GM18520 (cell line): Measurements from ENCODE around the gene CA10.

Experiments
- ATAC-seq: cut with Tn5 transposase; IDR thresholded peaks from one replicate; pipeline ENCODE4 v1.9.1; 2021; ENCODE audit not compliant: unreplicated experiment

Gene CA10

DNA sequence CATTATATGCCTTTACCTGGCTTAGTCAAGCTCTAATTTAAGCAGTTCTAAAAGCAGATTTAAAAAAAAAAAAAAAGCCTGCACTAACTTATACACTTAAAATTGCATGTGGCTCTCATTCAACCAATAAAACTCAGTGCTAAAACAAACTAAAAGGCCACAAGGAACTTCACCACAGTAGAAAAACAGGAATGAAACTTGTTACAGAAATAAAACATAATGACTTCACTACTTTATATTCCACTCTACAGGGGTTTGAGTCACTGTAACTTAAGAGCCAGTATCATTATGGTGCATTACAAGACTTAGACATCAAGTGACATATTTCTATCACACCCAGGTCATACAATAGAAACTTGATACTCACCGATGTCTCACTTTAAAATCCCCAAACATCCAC, 11.1 kb downstream of the CA10 start:
- no peak for ATAC-seq

DNA sequence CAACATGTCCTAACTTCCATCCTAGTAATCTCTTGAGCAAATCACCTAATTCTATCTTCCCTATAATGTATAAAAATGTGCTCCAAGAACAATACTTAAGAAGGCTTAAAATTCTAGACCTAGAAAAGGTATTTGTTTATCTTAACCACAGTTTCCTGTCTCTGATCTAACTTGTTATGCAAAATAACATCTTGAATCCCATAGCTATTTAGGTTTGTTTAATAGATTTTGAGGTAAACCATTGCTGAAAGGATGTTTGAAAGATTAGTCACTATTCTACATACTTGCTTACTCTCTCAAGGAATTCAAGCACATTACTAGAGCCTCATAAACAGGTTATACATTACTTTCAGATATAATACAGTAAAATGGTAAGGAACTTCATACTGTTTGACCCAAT, 13.0 kb downstream of the CA10 start:
- no peak for ATAC-seq

DNA sequence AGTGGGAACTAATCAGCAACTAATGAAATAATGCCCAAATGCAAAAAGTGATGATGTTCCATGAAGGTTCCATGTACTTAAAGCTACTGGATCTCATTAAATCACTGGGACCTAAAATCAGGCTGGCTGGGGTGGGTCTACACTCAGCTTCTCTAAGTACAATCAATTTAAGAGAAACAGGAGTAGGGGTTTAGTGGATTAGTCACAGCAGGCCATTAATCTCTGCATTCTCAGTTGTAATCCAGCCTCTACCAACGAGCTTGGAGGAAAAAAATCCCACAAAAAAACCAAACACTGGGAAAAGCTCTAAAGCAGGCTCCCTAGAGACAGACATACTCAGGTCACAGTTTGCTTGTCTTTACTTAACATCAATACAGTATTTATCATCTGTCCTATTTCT, 15.0 kb downstream of the CA10 start:
- no peak for ATAC-seq

DNA sequence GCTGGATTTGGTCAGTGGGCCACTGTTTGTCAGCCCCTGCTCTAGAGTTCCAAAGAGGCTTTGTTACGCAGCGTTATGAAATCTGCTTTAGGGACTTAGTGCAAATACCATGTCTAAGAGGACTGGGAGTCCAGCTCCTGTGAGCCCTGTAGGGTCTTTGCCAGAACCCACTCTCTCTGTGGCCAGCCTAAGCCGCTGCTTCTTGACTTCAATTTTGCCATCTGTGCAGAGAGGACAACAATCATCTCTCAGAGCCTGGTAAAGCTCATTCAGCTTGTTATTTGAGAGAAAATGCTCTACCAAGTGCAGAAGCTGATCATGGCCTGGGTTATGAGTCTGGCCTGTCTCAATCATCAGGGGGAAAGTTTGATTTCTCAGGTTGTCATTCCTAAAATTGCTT, 17.9 kb downstream of the CA10 start:
- no peak for ATAC-seq

DNA sequence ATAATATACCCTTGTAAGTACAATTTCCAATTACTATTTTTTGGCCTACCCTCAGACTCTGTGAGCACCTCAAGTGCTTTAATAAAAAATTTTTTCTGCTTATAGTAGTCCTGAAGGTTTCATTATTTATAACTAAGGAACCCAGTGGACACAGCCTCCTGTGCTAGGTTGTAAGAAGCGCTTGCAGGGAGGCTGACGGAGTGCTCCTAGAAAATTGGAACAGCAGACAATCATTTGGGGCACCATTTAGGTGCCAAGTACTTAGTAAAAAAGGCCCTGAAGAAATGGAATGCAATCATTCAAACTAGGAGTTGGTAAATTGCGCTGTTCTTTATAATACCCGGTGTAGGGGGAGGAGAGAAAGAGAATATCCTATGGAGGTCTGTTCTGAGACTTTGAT, 19.8 kb downstream of the CA10 start:
- ATAC-seq, result no peak

- ATAC-seq, result no peak
Measured at GRCh38 chr17:52138350-52138749, 20.2 kb downstream of the CA10 start.

DNA sequence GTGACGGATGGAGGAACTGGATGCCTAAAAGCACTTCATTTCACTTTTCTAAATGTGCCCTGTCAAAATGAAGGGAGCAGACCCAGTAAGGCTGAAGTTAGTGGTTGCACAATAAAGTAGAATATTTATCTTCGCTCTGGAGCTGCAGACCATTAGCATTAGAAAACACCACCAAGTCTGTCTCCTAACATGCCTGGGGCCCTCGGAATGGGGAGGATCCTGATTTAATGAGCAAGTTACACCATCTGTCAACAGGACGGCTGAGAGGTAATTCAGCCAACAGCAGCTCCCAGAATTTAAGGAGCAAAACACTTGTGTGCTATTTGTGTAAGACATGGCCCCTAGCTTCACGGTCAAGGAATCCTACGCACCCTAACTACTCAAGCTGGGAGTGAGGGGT, 22.3 kb downstream of the CA10 start:
- no peak for ATAC-seq

- ATAC-seq, result no peak
Measured at GRCh38 chr17:52134641-52135040, 23.9 kb downstream of the CA10 start.

DNA sequence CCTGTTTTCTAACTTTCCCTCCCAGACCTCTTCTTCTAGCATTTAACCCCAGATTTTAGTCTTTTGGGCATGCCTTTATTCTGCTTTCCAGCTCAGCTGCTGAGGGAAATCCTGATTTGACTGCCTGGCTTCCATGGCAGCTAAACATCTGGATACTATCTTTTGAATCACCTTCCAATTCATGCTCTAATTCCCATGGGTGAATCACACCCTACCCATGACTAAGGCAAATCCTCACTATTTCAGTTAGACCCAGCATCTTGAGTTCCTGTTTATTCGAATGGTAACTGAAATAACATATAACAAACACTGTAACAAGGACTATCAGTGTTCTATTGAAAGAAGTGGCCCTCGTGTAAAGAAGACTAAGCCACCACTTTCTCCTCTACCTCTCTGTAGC, 29.8 kb downstream of the CA10 start:
- ATAC-seq, result no peak

- no peak for ATAC-seq
Measured at GRCh38 chr17:52124993-52125392, 33.5 kb downstream of the CA10 start.

DNA sequence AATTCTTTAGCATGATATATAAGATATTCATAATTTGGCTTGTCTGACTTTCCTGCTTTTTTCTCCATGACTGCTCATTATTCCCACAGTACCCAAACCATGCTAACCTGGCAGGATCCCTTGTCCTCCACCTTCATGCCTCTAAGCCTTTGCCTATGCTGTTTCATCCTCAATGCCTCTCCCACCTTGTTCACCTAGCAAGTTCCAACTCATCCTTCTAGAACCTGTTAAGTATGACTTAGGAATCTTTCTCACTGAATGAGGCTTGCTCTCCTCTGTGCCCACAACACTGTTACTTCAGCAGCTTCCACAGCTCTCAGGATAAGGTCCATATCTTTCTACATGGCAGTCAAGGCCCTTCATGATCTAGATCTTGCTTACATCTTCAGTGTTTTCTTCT, 34.0 kb downstream of the CA10 start:
- ATAC-seq, result no peak

GRCh38 chr17:52120465-52120864, 38.0 kb downstream of the CA10 start:
- no peak for ATAC-seq

GRCh38 chr17:52110923-52111581, 47.5 kb downstream of the CA10 start:
- no peak for ATAC-seq

DNA sequence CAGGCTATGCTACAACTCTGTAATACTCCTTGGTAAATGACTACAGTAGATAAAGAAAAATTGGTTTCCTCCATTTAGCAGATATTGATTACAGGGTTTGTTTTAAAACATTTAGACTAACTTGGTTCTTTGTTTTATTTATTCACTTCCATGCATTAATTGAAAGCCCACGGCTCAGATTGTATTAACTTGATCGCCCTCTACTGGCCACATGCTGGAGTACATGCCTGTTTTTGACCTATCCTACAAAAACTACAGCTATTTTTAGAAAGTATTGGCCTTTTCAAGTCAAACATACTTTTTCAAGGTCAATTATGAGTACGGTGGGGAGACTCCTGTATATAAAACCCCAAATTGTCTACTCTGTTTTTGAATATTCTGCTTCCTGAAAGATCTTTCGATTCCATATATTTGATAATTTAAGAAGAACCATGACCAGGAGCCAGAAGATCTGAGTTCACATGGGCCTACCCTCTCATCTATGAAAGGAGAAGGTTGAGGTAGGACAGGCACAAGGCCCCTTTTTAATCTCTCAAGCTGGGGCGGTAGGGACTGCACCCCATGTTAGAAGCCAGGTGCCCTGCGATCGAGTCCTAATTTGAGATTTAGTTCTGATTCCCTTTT, 51.8 kb downstream of the CA10 start:
- no peak for ATAC-seq

DNA sequence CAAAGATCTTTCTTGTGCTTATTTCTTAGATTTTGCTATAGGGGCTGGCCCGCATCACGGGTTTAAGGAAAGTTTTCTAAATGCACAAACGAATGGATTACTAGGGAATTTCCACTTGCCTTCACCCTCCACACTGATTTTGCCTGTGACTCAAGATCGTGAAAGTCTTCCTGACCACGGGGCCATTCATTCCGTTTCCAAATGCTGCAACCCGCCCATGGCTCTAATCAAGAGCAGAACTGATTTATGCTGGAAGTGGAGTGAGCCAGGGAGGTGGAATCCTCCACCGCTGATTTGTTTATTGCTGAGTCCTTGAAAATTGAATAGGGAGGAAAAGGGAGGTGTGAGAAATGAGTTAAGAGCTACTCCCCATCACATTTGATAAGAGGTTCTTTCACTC, 52.4 kb downstream of the CA10 start:
- ATAC-seq, result no peak

- no peak for ATAC-seq
Measured at GRCh38 chr17:52105591-52105990, 52.9 kb downstream of the CA10 start.

GRCh38 chr17:52096056-52096455, 62.5 kb downstream of the CA10 start:
- ATAC-seq, result no peak

- ATAC-seq, result no peak
Measured at GRCh38 chr17:52084176-52084575, 74.3 kb downstream of the CA10 start.

DNA sequence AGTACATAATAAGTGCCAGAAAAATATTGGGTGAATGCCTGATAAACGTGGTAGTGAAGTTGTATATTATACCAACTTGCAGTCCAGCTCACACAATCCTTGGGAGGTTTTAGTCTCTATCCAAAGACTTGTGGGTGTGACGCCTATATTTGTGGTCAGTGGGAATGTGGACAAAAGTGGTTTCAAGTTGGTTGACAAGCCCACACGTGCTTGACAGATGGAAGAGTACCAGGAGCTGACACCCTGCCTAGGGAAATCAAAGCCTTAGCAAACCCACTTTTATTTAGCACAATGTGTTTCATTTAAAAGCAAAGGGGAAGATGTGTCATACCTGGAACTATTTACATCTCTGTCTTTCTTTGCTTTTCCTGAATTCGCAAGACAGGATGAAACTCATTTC, 79.0 kb downstream of the CA10 start:
- no peak for ATAC-seq

DNA sequence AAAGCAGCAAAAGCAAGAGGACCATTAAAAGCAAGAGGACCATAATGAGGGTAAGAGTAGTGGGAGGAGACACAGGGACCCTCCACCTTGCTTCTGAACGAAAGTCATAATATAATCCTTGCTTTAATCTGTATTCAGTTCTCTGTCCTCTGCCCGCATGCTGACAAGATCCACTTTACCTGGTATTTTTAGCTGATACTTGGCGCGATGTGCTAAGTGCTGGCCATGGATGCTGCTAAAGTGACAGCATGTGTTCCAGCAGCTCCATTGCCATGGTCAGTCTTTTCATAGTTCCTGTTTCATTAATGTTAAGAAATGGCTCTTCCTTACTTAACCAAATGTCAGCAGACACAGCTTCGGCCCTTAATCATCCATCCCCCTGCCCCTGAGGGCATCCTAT, 86.8 kb downstream of the CA10 start:
- ATAC-seq, result no peak

DNA sequence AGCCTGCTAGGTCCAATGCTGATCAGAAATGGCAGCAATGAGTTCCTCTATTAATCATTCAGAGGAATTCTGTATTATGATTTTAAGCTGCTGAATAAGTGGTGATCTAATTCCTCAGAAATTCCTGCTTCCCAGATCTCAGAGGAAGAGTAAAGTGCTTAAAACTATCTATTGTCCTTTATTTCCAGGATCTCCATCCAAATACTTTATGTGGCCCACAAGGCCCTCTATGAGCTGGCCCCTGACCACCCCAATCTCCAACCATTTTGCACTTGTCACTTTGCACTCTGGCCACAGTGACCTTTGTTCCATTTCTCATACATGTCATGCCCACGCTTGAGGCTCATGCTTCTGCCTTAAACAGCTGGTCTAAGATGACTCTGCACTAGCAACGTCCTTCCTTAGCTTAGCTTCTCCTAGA, 93.7 kb downstream of the CA10 start:
- ATAC-seq, result no peak

DNA sequence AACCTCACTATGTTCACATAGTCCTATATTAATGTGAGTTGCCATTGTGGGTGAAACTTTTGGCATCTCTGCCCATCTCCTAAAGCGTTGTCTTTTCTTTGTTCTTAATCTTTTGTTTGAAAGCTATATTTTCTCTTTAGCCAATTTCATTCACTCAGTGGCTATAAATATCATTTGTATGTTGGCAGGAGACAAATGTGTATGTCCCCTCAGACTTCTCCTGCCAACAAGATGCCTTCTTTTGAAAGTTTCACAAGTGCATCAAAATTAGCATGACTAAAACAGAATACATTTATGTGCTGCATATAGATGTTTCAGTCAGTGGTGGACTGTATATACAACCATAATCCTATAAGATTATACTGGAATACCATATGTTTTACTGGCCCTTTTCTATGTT, 109.0 kb downstream of the CA10 start:
- no peak for ATAC-seq

- ATAC-seq, result no peak
Measured at GRCh38 chr17:52049051-52049450, 109.5 kb downstream of the CA10 start.
